Measurements from ENCODE around the gene FHOD3.

DNA sequence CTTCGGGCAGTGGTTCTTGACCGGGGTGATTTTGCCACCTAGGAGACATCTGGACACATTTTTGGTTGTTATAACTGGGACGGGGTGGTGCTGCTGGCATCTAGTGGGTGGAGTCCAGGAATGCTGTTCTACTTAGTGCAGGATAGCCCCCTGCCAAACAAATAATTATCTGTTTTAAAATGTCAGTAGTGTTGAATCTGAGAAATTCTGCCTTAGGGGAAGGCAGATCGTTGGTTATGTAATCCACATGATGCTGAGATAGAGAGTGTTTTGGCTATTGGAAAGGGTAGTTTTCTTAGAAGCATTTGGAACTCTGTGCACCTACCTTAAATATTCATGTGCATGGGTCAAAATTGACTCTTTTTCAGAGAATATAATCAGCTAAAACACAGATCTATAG lies 332.3 kb downstream of the FHOD3 start:
- TF ChIP-seq KDM4B (IDR thresholded peaks at IDR 0.05; ENCODE audit: borderline replicate concordance in 2 of 2, low read depth in 1 of 2) (no peak), NRF1 (conservative IDR thresholded peaks at IDR 0.05 in 1 of 2, IDR thresholded peaks at IDR 0.05 in 1 of 2) (no peak), E2F1 (CRISPR knock-in tag; IDR thresholded peaks at IDR 0.05) (no peak), ZNF146 (CRISPR knock-in tag; IDR thresholded peaks at IDR 0.05; ENCODE audit: unreplicated experiment) (no peak), POLR2A (conservative IDR thresholded peaks at IDR 0.05) (no peak), KAT2B (IDR thresholded peaks at IDR 0.05; ENCODE audit: low read depth, low read length) (no peak), NFIC (IDR thresholded peaks at IDR 0.05) (no peak), CEBPB (tag; IDR thresholded peaks at IDR 0.05) (no peak), FOXM1 (IDR thresholded peaks at IDR 0.05; ENCODE audit: low read depth) (no peak), FOXM1 (CRISPR knock-in tag; IDR thresholded peaks at IDR 0.05; ENCODE audit: low read depth) (no peak), PHB2 (IDR thresholded peaks at IDR 0.05; ENCODE audit: low read depth) (no peak)
- TF ChIP-seq, protein P1, sequence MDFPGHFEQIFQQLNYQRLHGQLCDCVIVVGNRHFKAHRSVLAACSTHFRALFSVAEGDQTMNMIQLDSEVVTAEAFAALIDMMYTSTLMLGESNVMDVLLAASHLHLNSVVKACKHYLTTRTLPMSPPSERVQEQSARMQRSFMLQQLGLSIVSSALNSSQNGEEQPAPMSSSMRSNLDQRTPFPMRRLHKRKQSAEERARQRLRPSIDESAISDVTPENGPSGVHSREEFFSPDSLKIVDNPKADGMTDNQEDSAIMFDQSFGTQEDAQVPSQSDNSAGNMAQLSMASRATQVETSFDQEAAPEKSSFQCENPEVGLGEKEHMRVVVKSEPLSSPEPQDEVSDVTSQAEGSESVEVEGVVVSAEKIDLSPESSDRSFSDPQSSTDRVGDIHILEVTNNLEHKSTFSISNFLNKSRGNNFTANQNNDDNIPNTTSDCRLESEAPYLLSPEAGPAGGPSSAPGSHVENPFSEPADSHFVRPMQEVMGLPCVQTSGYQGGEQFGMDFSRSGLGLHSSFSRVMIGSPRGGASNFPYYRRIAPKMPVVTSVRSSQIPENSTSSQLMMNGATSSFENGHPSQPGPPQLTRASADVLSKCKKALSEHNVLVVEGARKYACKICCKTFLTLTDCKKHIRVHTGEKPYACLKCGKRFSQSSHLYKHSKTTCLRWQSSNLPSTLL (IDR thresholded peaks at IDR 0.05), result no peak

All from K562 (cell line).